NCI-H2107 (cell line): ENCODE results near the gene AHSP.
"Not testable (repeated sequence)": the region's sequence is repeated elsewhere in the genome, so short reads cannot be mapped to it uniquely, and the experiment has no call there.

Experiments
- DNase-seq: peaks from one replicate; lab custom pipeline; 2025; lab: John Stamatoyannopoulos, UW

AHSP gene

DNA sequence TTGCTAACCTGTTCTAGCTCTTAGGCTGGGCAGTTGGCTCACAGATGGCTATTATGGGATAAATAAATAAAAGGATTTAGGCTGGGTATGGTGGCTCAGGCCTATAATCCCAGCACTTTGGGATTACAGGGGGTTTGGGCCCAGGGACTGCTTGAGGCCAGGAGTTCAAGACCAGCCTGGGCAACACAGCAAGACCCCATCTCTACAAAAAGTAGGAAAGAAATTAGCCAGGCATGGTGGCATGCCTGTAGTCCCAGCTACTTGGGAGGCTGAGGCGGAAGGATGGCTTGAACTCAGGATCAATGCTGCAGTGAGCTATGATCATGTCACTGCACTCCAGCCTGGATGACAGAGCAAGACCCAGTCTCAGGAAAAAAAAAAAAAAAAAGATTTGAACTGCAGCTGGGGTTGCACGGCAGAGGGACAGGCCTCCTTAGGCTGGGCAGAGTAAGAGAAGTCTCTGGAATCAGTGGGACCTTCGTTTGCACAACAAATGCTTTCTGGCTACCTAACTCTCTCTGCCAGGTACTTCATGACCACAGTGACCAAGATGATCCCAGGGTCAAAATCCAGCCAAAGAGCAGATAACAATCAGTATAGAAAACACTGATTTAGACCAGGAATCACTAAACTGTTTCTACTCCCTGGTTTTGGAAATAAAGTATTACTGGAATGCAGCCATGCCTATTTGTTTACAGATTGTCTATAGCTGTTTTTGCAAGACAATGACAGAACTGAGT, 26.3 kb upstream of the AHSP start:
- no peak for DNase-seq

DNA sequence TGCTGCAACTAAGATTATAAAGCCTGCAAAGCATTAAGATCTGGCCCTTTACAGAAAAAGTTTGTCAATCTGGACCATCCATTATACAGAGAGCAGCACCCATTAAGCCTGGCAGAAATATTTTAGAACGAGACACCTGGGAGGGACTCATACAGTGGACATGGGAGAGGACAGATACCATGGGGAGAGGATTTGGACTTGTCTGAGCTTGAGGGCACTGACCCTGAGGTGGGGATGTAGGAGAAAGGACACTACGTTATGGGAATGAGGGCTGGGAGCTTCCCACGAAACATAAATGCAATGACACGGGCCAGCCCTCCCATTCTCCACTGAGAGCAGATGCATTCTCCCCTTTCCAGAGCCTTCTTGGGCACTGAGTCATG, 25.7 kb upstream of the AHSP start:
- DNase-seq, result no peak

DNA sequence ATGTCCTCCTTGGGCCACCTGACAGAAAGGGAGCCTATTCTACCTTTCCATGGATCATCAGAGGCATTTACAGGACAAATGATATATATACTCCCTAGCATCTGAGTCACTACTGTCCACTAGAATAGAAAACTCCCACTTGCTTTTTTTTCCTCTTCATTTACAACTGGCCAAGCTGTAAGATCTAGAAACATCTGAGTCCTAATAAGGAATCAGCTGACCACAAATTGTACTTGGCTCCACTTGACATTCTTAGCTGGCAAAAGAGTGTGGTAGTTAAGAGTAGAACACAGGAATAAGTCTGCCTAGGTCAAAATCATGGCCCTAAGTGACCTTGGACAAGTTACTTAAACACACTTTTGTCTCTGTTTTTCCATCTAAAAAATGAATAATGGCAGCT, 24.7 kb upstream of the AHSP start:
- DNase-seq, result no peak

DNA sequence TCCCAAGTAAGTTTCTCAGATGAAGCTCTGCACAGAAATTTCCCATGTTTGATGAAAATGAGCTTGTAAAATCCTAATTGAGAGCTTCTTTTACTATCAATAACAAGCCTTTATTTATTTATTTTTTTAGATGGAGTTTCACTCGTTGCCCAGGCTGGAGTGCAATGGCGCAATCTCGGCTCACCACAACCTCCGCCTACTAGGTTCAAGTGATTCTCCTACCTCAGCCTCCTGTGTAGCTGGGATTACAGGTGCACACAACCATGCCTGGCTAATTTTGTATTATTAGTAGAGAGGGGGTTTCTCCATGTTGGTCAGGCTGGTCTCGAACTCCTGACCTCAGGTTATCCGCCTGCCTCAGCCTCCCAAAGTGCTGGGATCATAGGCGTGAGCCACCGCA, 24.1 kb upstream of the AHSP start:
- DNase-seq, result not testable (repeated sequence)

DNA sequence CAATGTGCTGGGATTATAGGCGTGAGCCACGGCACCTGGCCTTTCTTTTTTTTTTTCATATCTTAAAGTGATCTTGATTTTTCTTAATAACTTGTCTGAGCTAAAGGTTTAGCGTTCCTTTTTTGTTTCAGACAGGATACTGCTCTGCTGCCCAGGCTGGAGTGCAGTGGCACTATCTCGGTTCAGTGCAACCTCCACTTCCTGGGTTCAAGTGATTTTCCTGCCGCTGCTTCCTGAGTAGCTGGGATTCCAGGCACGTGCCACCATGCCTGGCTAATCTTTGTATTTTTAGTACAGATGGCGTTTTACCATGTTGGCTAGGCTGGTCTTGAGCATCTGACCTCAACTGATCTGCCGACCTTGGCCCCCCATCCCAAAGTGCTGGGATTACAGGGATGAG, 23.5 kb upstream of the AHSP start:
- no peak for DNase-seq

DNA sequence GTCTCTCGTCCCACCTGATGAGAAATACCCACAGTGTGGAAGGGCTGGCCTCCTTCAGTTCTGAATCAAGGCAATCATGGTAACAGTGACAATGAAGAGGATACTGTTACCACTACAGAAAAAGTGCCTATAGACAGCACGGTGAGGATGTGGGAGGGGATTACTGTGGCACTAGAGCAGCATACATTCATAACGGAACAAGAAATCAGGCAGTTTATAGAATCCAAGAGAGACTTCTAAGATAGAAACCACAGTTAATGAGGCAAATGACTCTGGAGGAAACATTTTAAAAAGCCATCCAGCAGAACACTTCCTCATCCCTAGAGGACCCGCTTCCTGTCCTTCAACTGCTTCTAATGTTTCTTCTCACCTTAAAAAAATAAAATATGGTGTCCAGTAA, 22.2 kb upstream of the AHSP start:
- DNase-seq, result no peak

DNA sequence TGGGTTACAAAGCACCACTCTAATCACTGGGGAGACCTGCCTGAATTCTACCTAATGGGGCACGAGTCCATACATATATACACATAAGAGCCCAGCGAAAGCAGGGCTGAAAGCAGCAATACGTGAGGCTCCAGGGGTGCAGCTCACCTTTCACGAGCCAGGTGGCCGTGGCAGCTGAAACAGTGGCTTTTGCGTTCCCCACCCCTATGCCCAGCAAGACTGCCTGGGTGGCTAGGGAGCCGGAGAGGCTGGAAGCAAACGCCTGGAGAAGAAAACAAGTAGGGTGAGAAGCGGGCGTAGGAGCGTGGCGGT, 20.1 kb upstream of the AHSP start:
- no peak for DNase-seq

DNA sequence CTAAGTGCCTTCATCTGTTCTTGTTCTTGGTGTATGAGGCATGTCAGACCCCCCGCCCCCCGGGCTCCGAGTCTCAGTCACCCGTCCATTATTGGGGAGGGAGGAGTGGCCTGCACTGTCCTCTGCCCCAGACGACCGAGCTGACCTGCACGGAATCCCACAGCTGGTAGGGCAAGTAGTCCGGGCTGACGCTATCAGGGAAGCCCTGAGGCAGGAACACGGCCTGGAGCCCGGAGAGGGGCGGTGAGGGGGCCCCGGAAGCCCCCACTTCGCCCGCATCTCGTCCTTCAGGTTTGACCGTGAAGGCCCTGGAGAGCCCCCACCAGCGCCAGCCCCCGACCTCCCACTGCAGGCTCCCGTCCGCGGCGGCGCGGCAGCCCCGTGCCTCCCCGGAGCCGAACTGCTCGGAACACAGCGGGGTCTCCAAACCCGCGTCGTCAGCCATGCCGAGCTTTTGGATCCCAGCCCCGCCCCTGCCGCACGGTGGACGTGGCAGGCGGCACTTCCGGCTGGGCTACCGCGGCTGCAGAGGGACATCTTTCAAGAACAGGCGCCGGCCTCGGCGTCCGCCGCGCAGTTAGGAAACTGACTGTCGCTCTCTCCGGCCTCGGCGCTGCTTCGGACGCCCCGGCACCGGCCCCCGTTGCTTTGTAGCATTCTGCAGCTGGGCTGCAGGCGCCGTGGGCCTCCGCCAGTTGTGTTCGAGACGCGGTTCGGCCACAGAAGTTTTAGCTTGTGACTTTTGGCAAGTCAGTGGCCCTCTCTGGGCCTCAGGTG, 19.6 kb upstream of the AHSP start, which contains the start of gene RUSF1:
RUSF1 (minus strand) TSS at position 463 of the 777 bp plus-strand sequence; CDS start at position 445, 18 bp downstream.
- peak; percentile 71 for DNase-seq

DNA sequence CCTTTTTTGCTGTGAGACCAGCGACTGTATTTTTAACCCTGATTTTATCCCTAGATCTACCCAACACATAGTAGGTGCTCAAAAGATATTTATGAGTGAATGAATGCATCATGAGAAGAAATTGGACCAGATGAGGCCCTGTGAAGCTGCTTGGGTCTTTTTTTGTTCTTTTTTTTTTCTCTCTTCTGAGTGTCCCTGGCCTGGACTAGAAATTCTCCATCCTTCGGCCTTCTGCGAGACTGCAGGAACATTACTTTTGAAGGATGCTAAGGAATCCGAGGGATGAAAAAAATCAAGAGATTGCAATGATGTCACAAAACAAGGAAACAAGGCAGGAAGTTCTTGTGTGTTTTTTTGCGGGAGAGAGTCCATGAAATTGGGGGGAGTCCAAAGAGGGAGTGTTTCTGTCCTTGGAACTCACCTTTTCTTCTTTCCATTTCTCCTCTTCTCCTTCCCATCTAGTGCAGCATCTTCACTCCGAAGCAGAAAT, 18.9 kb upstream of the AHSP start:
- no peak for DNase-seq

DNA sequence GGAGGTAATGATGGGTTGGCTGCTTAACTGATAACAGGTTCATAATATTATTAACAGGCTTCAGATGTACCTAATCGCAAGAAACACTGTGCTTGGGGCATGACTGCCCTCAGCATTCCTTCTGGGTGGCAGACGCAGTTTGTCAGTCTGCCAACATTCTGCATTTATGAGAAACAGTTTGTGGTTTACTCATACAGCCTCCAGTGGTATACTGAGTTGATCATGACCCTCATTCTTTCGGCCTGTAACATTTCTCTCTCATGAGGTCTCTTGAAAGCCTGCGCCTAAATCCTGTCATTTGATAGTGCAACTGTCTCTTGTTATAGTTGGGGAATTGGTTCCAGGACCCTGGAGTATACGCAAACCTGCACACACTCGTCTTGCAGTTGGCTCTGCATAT, 14.6 kb upstream of the AHSP start:
- DNase-seq, result no peak

DNA sequence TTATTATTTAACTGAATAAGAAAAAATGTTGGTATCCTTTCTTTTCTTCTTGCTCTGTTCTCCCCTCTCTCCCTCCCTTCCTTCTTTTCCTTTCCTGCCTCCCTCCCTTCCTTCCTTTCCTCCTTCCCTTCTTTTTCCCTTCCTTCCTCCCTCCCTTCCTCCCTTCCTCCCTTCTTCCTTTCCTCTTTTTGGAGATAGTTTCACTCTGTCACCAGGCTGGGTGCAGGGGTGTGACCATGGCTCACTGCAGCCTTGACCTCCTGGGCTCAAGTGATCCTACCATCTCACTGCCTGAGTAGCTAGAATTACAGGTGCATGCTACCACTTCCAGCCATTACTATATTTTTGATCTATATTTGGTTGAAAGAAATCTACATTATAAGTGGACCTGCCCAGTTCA, 13.8 kb upstream of the AHSP start:
- no peak for DNase-seq

DNA sequence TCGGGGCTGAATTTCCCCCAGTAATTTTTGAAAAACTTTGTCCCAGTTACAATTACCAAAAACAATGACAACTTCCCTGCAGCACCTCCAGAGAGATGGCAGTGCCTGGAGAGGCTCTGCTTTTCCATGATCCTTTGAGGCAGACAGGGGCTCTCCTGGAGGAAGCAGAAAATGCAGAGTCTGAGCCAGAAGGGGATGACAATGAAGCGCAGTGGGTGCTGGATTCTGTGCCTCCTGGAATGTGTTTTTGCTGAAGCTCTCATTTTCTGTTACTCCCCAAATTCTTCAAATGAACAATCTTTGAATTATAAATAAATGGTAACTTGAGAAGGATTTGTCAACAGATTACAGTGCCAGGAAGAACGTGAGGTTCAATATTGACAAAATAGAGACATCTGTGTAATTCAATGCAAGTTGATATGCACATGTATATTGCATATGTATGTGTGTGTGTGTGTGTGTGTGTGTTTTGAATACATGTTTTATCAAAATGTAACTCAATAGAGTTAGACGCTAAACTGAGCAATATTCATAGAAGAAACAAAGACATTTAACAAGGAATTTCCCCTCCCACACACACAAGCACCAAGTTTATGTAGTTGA, 9.8 kb upstream of the AHSP start:
- no peak for DNase-seq

DNA sequence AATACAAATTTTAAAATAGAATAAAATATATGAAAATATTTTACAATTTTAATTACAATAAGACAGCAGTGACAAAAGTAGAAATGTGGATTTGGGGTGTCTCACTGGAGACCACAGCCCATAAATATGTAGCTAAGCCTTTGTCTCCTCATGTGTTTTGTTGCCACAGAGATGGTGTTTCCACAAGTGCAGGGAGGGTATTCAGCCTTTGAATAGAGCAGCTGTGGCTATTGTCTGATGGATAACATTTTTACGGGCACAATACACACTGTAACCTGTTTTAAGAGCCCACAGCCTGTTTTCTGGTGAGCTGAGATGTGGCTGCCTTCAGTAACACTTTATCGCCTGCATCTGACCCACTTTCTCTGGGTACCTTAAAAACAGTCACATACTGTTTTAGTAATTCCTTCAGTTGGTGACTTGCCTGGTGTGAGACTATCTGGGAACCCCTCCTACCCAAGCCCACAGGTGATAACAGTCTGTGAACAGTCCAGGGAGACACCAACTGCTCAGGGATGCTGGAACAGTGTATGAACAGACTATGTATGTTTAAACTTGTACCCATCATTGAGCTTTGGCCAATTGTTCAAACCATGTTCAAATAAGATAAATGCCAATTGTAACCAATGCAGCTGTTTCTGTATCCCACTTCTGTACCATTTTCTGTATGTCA, 7.8 kb upstream of the AHSP start:
- peak; percentile 11 for DNase-seq

DNA sequence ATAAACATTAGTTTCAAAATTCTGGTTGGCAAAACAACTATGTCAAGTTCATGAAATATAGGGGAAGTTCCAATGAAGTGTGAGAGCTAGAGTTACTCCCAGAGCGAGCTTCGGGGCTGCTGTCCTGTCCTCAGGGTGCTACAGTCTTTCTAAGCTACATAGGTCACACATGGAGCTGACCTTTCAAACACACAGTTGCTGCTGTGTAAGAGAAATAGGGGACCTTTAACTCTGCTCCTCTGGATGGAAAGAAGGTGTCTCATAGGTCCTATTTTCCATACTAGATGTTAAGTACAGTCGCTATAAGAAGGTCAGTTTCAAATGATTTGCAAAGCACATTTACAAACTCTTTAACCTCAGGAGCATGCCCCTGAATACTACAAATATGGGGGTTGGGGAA, 6.3 kb upstream of the AHSP start:
- no peak for DNase-seq

DNA sequence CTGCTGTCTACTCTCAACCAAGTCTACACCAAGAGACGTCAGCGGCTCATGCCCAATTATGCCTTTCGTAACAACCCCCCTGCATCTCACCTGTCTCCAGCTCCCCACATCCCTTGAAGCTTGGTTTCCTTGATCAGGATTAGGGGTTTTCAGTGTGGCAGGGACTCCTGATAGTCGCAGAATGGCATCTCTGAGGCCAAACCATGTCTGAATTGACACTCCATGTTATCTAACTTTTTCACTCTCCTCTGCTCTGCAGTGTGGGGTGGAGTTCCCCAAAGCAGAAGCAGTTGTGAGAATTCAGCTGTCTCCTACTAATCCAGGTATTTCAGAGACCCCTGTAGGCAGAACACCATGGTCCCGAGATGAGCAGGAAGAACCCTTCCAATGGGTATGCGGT, 5.6 kb upstream of the AHSP start:
- DNase-seq, result no peak

DNA sequence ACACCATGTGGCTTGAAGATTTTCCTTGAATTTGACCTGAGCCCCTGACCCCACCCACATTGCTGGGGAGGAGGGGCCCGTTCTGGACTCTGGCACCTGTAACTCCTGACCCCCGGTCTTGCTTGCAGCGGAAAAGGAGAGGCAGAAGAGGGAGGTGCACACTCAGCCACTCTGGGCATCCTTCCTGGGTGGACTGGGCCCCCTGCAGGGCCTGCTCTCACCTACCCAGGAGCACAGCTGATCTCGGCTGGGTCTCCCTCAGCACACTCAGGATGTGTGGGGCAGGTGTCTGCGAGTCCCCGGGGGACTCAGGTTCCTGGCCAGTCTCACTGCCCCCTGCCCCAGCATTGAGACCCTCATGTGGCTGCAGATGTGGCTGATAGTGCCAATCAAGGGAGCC, 3.9 kb upstream of the AHSP start:
- not testable (repeated sequence) for DNase-seq

DNA sequence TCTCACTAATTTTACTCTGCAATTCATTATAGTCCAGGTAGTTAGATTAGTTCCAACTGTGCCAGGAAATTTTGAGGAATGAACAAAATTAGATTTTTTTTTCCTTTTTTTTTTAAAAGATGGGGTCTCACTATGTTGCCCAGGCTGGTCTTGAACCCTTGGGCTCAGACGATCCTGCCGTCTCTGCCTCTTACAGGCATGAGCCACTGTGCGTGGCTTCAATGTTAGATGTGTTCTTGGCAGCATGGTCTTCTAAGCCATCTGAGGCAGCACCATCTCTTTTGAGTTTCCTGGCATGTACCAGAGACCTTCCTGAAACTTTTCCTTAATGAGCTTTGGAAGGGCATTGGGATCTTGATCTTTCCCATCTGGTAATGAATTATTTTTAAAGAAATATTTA, 2.6 kb upstream of the AHSP start:
- no peak for DNase-seq

DNA sequence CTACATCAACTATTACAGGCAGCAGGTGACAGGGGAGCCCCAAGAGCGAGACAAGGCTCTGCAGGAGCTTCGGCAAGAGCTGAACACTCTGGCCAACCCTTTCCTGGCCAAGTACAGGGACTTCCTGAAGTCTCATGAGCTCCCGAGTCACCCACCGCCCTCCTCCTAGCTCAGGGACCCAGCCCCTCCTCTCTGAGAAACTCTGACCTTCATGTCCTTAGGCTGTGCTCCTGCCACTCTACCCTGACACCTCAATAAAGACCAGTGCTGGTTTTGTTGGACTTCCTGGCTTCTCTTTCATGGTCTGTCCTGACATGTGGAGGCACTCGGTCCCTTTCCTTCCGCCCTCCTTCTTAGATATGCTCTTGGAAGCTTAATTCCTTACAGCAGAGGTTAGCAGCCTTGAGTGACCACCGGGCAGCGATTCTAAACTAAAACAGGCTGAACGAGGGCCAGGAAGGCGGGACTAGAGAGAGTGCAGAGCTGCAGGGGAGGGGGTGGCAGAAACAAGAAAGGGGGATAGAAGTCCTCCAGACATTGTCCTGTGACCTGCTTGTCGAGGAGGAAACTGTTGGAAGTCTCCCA, 915 bp downstream of the AHSP start:
- DNase-seq, result no peak

DNA sequence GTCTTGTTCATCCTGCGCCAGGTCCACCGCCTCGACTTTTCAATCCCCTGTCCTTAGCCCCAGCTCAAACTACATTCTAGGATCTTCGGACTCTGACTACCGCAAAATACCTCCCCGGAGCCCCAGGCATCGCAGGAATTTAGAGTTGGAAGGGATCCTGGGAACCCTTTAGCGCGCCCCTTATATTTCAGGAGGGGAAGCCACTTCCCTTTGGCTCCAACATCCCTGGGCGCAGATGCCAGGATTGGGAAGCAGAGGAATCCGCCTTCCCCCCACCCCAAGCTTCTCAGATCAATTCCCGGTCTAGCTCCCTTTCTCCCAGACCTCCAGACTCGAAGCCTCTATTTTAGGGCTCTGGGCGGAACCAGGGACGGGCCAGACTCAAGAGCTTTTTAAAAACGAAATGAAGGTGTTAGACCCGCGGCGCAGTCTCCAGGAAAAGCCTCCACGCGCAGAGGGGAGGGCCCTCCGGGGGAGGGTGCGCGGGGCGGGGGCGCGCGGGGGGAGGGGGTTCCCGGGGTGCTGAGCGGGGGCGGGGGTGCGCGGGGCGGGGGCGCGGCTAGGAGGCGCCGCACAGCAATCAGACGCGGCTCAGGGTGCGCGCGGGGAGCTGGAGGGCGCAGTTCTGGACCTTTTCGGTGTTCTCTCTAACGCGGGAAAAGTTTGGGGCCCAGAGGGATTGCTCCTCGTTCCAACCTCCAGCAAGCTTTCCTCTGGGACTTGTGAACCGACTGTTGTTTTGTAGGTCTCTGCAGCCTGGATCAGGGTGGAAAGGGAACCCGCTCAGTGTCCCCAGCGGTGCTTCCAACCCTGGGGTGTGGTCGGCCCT, 1.6 kb downstream of the AHSP start:
- no peak for DNase-seq

DNA sequence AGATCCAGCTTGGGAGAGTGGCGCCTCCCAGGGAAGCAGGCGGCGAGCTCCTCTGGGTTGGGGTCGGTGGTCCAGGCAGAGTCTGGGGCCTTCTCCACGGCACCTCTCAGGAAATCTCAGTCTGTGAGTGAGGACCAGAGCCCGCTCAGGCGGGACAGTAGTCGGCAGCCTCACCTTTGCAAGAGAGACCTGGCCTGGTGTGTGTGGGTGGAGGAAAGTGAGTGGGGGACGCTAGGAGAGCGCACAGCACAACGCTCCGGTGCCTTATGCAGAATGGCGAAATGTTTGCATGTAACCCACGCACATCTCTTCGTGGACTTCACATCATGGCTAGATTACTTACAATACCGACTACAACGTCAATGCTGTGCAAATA, 2.2 kb downstream of the AHSP start:
- no peak for DNase-seq

DNA sequence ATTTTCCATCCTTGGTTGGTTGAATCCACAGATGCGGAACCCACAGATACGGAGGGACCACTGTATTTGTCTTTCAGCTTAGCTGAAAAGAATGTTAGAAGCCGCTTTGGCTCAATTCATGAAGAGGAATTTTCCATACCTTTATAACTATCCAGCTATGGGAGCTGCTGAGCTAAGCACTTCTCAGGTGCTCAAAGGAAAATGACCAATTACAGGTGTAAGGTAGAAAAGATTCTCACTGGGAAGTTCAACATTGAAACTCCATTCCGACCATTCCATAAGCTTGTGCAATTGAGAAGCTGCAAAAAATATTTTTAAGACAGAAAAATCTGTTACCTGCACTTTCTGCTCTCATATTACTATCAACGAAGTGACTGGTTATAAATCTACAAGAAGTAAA, 2.7 kb downstream of the AHSP start:
- DNase-seq, result no peak
